CD4-positive, alpha-beta T cell treated with Interleukin-6 for 4 hours (primary cell): Measurements from ENCODE around the gene TMEM81.

ENCODE experiments used
- DNase-seq: peaks from one replicate; pipeline ENCODE4 v3.0.0-alpha.2; 2020; ENCODE audit warnings: mixed read lengths

TMEM81 gene

GRCh38 chr1:205084360-205084759 lies at the start of gene TMEM81:
TSS of gene TMEM81 (minus strand) at chr1:205084460. CDS start at chr1:205084320, 140 bp downstream.
- DNase-seq = no peak

- DNase-seq = no peak
Measured at GRCh38 chr1:205133287-205133686, 49.0 kb upstream of the TMEM81 start.

- no peak for DNase-seq
Measured at GRCh38 chr1:205129447-205130029, 45.3 kb upstream of the TMEM81 start.

GRCh38 chr1:205128050-205128449 lies 43.8 kb upstream of the TMEM81 start:
- DNase-seq = no peak

GRCh38 chr1:205127646-205128045 lies 43.4 kb upstream of the TMEM81 start:
- no peak for DNase-seq

GRCh38 chr1:205124726-205125125 lies 40.5 kb upstream of the TMEM81 start:
- DNase-seq = no peak

GRCh38 chr1:205122489-205122882 lies 38.2 kb upstream of the TMEM81 start:
- no peak for DNase-seq

GRCh38 chr1:205121660-205122488 lies 37.6 kb upstream of the TMEM81 start, which contains the start of gene RBBP5:
TSS of gene RBBP5 (minus strand) at chr1:205121978. CDS start at chr1:205121873, 105 bp downstream.
- DNase-seq = peak; percentile 95

GRCh38 chr1:205118752-205119151 lies 34.5 kb upstream of the TMEM81 start:
- no peak for DNase-seq

GRCh38 chr1:205111354-205111753 lies 27.1 kb upstream of the TMEM81 start:
- no peak for DNase-seq

GRCh38 chr1:205109711-205110110 lies 25.5 kb upstream of the TMEM81 start:
- DNase-seq = no peak

- DNase-seq = no peak
Measured at GRCh38 chr1:205109269-205109668, 25.0 kb upstream of the TMEM81 start.

GRCh38 chr1:205108464-205108863 lies 24.2 kb upstream of the TMEM81 start:
- no peak for DNase-seq

GRCh38 chr1:205107327-205107726 lies 23.1 kb upstream of the TMEM81 start:
- DNase-seq = no peak

- DNase-seq = no peak
Measured at GRCh38 chr1:205102404-205102803, 18.1 kb upstream of the TMEM81 start.

GRCh38 chr1:205098242-205098641 lies 14.0 kb upstream of the TMEM81 start:
- DNase-seq = no peak

GRCh38 chr1:205095422-205095821 lies 11.2 kb upstream of the TMEM81 start:
- DNase-seq = no peak

- DNase-seq = no peak
Measured at GRCh38 chr1:205091043-205091740, 6.9 kb upstream of the TMEM81 start.

- no peak for DNase-seq
Measured at GRCh38 chr1:205088341-205088740, 4.1 kb upstream of the TMEM81 start.

GRCh38 chr1:205082431-205082830 lies 1.8 kb downstream of the TMEM81 start:
- DNase-seq = no peak

- no peak for DNase-seq
Measured at GRCh38 chr1:205077934-205078311, 6.3 kb downstream of the TMEM81 start.

GRCh38 chr1:205077158-205077933 lies 6.9 kb downstream of the TMEM81 start:
- DNase-seq = no peak

GRCh38 chr1:205076245-205076761 lies 8.0 kb downstream of the TMEM81 start:
- no peak for DNase-seq
